Suprapubic skin (tissue), 4 donors: ENCODE results near the gene COL1A1.

ENCODE experiments used
- CTCF ChIP-seq, 2 donors: fragments of 200-600 bp in 1 of 2; fragments of 450-650 bp in 1 of 2; sonication (generic) in 1 of 2; IDR thresholded peaks; one replicate each; pipeline ENCODE4 v1.5.1; 2016 to 2019; ENCODE audit warnings: antibody characterized with exemption in 2 of 2, mild to moderate bottlenecking in 1 of 2, moderate library complexity in 1 of 2
- EP300 ChIP-seq: sonication (generic); formaldehyde crosslinking; IDR thresholded peaks from one replicate; pipeline ENCODE4 v1.6.1; 2017; ENCODE audit warnings: antibody characterized with exemption
- POLR2A ChIP-seq, 2 donors: fragments of 450-650 bp; IDR thresholded peaks; one replicate each; pipeline ENCODE4 v1.6.1; 2017; ENCODE audit warnings: antibody characterized with exemption in 2 of 2, mild to moderate bottlenecking in 2 of 2, moderate library complexity in 2 of 2
- POLR2AphosphoS5 ChIP-seq, 3 donors: sonication (generic); formaldehyde crosslinking; IDR thresholded peaks; one replicate each; pipeline ENCODE4 v1.6.1; 2017; ENCODE audit warnings: antibody characterized with exemption in 3 of 3

GRCh38 chr17:50225701-50226240, 24.3 kb upstream of the COL1A1 start:
- TF ChIP-seq CTCF (IDR thresholded peaks at IDR 0.05) (no peak), EP300 (no peak), POLR2A (IDR thresholded peaks at IDR 0.05) (no peak), POLR2AphosphoS5 (IDR thresholded peaks at IDR 0.05) (no peak)
